HG03378 (cell line): ENCODE measurements around the gene POU2AF2.
"Not testable (repeated sequence)": the region's sequence is repeated elsewhere in the genome, so short reads cannot be mapped to it uniquely, and the experiment has no call there.

Experiments used
- ATAC-seq: cut with Tn5 transposase; IDR thresholded peaks from one replicate; pipeline ENCODE4 v1.9.1; 2021; ENCODE audit warnings: mild to moderate bottlenecking, moderate library complexity; ENCODE audit not compliant: unreplicated experiment

The POU2AF2 gene

GRCh38 chr11:111253630-111254029 lies 8.1 kb downstream of the POU2AF2 start:
- no peak for ATAC-seq

- no peak for ATAC-seq
Observed at GRCh38 chr11:111258046-111258445, 12.5 kb downstream of the POU2AF2 start.

- no peak for ATAC-seq
Observed at GRCh38 chr11:111259896-111260295, 14.4 kb downstream of the POU2AF2 start.

GRCh38 chr11:111260811-111261210 lies 15.3 kb downstream of the POU2AF2 start:
- no peak for ATAC-seq

GRCh38 chr11:111264646-111265045 lies 19.1 kb downstream of the POU2AF2 start:
- ATAC-seq = no peak

GRCh38 chr11:111265421-111265820 lies 19.9 kb downstream of the POU2AF2 start:
- ATAC-seq = no peak

- not testable (repeated sequence) for ATAC-seq
Observed at GRCh38 chr11:111268303-111268702, 22.8 kb downstream of the POU2AF2 start.

GRCh38 chr11:111269146-111269868 lies 23.8 kb downstream of the POU2AF2 start:
- ATAC-seq = no peak

- no peak for ATAC-seq
Observed at GRCh38 chr11:111272420-111272819, 26.9 kb downstream of the POU2AF2 start.

- no peak for ATAC-seq
Observed at GRCh38 chr11:111282562-111283075, 37.1 kb downstream of the POU2AF2 start.

- ATAC-seq = no peak
Observed at GRCh38 chr11:111283945-111284481, 38.5 kb downstream of the POU2AF2 start.

GRCh38 chr11:111285189-111286091 lies 39.9 kb downstream of the POU2AF2 start:
- ATAC-seq = no peak

- no peak for ATAC-seq
Observed at GRCh38 chr11:111291764-111292163, 46.2 kb downstream of the POU2AF2 start.

- not testable (repeated sequence) for ATAC-seq
Observed at GRCh38 chr11:111292408-111292807, 46.9 kb downstream of the POU2AF2 start.

GRCh38 chr11:111296196-111296595 lies 50.7 kb downstream of the POU2AF2 start:
- ATAC-seq = no peak

- ATAC-seq = no peak
Observed at GRCh38 chr11:111297696-111298095, 52.2 kb downstream of the POU2AF2 start.

GRCh38 chr11:111298413-111299100 lies 53.0 kb downstream of the POU2AF2 start, which contains the start of gene POU2AF3:
Gene POU2AF3, plus strand, starts transcription at chr11:111298546. Its CDS starts 36 bp downstream, at chr11:111298582.
- no peak for ATAC-seq

- ATAC-seq = no peak
Observed at GRCh38 chr11:111299101-111300026, 53.8 kb downstream of the POU2AF2 start.

- ATAC-seq = no peak
Observed at GRCh38 chr11:111300569-111300968, 55.0 kb downstream of the POU2AF2 start.
